SIG-M5 treated with dmso at 0.1 percent for 504 hours (cell line): Measurements from ENCODE around the gene LRRD1.
A peak's percentile ranks its signal among the peaks of the same experiment; 100 is the strongest.
"Not testable (repeated sequence)": the region's sequence is repeated elsewhere in the genome, so short reads cannot be mapped to it uniquely, and the experiment has no call there.

Experiments used
- DNase-seq: peaks from one replicate; lab custom pipeline; 2025; ENCODE audit not compliant: unreplicated experiment; lab: John Stamatoyannopoulos, UW

The LRRD1 gene

GRCh38 chr7:92178928-92179924, at the start of gene LRRD1:
TSS of gene LRRD1 (minus strand) at chr7:92179142. CDS start at chr7:92165202, 13,940 bp downstream.
- DNase-seq: peak; percentile 70

- DNase-seq: no peak
Measured at GRCh38 chr7:92228742-92229141, 49.8 kb upstream of the LRRD1 start.

GRCh38 chr7:92228100-92228499, 49.2 kb upstream of the LRRD1 start:
- no peak for DNase-seq

- DNase-seq: no peak
Measured at GRCh38 chr7:92226981-92227380, 48.0 kb upstream of the LRRD1 start.

GRCh38 chr7:92221766-92222165, 42.8 kb upstream of the LRRD1 start:
- peak; percentile 13 for DNase-seq

- DNase-seq: no peak
Measured at GRCh38 chr7:92206672-92207071, 27.7 kb upstream of the LRRD1 start.

GRCh38 chr7:92205987-92206386, 27.0 kb upstream of the LRRD1 start:
- no peak for DNase-seq

- DNase-seq: no peak
Measured at GRCh38 chr7:92200791-92201190, 21.8 kb upstream of the LRRD1 start.

- DNase-seq: no peak
Measured at GRCh38 chr7:92192326-92192725, 13.4 kb upstream of the LRRD1 start.

- DNase-seq: not testable (repeated sequence)
Measured at GRCh38 chr7:92189246-92189645, 10.3 kb upstream of the LRRD1 start.

GRCh38 chr7:92184294-92184693, 5.4 kb upstream of the LRRD1 start:
- not testable (repeated sequence) for DNase-seq

GRCh38 chr7:92177362-92177761, 1.6 kb downstream of the LRRD1 start:
- no peak for DNase-seq

GRCh38 chr7:92169529-92169928, 9.4 kb downstream of the LRRD1 start:
- not testable (repeated sequence) for DNase-seq

- no peak for DNase-seq
Measured at GRCh38 chr7:92161271-92161670, 17.7 kb downstream of the LRRD1 start.

- DNase-seq: no peak
Measured at GRCh38 chr7:92158660-92159575, 20.0 kb downstream of the LRRD1 start.

GRCh38 chr7:92156990-92157389, 22.0 kb downstream of the LRRD1 start:
- DNase-seq: no peak

GRCh38 chr7:92155108-92155739, 23.7 kb downstream of the LRRD1 start:
- DNase-seq: no peak

GRCh38 chr7:92150450-92151017, 28.4 kb downstream of the LRRD1 start:
- no peak for DNase-seq

GRCh38 chr7:92149736-92150239, 29.2 kb downstream of the LRRD1 start:
- no peak for DNase-seq

- DNase-seq: not testable (repeated sequence)
Measured at GRCh38 chr7:92143192-92143880, 35.6 kb downstream of the LRRD1 start.
